ENCODE measurements around the gene COL13A1.

Gene COL13A1

DNA sequence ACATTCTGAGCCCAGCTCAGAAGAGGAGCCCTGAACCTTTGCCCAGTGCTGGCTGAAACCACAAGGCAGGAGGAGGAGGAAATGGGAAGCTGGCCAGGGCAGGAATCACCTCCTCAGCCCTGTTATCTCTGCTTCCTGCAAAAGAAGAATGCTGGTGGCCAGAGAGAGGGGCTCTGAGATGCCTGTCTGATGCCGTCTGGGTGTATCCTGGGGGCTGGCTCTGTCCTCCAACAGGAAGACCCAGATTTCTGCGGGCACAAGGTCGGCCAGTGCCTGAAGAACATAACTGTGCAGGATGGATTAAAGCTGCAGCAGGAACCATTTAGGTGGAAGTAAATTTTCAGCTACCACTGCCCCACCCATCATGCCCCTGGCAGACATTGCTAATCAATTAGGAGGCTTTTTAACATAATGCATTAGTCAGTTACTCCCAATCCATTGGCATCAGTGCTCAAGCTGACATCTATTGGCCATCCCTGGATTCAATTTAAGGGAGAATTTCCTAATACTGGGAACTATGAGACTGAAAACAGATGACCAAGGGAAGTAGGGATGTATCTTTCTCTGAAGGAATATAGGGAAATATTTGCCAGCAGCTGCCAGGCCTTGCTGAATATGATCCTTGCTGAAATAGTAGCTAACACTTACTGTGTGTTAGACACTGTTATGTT is 67.7 kb downstream of the COL13A1 start:
- no peak for DNase-seq

DNA sequence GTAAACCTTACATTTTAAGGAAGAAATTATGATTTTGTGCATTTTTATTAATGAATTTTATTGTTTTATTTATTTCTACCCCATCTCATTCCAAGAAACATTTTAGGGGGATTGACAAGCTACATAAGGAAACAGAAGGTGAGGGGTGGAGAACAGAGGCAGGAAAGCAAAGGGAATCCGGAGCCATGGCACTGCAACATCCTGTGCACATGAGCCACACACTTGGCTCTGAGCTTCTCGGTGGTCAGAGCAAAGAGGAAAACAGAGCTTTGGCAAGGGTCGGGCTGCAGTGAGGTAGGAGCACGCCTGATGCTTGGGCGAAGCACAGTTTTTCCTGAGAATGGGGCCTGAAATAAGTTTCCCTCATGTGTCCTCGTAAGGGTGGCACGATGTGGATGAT is 68.9 kb downstream of the COL13A1 start:
- DNase-seq = no peak

GRCh38 chr10:69871074-69871473 is 69.4 kb downstream of the COL13A1 start:
- DNase-seq = no peak

DNA sequence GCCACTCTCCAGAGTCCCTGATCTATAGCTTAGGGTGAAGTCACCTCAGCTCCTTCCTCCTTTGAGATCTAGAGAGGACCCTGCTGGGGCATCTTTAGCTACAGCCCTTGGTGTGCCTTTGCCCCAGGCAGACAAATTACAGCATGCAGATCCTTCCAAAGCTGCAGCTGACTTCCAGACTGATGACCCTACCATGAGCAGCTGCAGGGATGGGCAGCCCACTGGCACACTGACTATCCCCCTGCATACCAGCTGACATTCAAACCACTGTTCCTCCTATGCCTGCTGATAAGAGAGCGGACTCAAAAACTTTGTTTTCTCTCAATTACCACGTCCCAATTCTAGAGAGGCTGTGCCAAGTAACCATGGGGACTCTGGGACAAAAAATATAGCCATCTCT is 70.6 kb downstream of the COL13A1 start:
- DNase-seq = no peak

- DNase-seq = no peak
These were observed 71.5 kb downstream of the COL13A1 start for GRCh38 chr10:69873135-69873639.

GRCh38 chr10:69874449-69874848 is 72.7 kb downstream of the COL13A1 start:
- no peak for DNase-seq

DNA sequence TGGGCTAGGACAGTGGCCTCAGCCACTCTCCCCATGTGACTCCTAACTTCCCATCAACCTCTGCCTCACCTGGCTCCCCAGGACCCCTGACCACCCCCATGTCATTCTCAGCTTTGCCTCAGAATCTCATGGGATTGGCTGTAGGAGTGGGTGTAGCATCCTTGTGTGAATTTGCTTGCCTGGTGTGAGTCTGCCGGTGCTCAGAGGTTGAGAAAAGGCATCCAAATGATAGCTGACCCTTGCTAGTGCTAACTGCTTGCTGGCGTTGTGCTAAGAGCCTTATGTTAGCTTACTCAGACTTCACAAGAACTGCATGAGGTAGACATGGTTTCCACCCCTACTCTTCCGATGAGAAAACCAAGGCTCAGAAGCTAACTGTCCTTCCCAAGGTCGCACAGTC is 74.2 kb downstream of the COL13A1 start:
- DNase-seq = no peak

DNA sequence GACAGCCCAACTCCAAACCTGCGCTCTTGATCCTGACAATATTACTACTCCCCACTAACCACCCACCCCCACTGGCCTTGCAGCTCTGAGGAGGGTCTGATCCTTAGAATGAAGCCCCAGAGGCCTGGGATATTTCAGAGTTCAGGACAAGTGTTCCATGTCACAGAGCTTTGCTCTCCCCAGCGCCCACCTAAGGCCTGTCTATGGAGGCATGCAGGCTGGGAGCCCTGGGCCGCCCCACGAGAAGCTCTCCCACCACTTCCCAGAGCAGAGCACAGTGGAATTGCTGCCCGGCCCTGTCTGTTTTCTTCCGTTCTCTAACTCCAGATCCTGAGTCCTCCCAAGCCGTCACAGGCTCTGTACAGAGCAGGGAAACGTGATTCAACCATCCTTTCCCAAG is 74.6 kb downstream of the COL13A1 start:
- no peak for DNase-seq

DNA sequence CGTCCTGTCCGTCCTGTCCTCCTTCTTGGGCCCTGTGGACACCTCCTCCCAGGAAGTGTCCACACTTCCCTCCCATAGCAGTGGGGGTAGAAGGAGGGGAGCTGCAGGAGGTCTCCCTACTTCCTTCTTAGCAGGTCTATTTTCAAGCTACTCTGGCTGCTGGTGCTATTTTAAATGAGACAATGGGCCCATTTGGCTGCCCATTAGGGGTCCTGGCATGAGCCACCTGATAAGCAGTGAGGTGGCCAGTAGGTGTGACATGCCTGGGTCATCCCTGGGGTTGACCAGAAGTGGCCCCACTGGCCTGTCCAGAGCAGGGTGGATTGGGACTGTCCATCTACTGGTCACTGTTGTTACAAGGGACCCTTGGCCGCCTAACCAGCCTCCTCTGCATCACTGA is 75.2 kb downstream of the COL13A1 start:
- DNase-seq = no peak

- no peak for DNase-seq
These were observed 76.3 kb downstream of the COL13A1 start for GRCh38 chr10:69878038-69878437.

- DNase-seq = no peak
These were observed 77.2 kb downstream of the COL13A1 start for GRCh38 chr10:69878951-69879350.

- no peak for DNase-seq
These were observed 78.0 kb downstream of the COL13A1 start for GRCh38 chr10:69879634-69880257.

DNA sequence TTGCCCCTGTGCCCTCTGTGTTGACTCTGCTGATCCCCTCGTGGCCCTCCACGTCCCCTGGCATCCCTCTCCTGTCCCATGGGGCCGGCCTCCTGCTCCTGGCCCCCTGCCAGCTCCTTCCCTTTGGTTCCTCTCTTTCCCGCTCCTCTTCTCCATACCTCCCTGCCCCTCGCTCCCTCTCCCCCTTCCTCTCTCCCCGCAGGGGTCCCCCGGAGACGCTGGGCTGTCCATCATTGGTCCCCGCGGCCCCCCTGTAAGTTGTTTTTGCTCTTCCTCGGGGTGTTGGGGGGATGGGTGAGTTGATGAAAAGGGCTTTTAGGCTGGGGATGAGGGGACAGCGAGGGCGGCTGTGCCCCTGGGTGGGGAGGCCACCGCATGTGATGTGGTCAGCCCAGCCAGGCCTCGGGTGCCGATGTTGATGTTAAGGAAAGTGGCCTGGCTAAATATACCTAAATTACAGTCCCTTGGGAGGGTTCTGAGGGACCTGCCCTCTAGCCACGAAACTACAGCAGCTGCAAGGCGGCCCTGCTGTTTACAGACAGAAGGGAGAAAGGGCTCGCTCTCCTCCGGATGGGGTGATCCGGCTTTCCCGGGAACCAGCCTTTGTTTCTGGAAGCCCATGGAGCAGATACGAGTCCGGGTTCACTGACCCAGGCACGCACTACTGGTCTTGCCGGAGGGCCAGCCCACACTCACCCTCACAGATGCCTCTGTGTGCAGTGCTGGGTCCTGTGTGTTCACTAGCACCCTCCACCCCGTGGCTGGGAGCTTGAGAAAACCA is 78.8 kb downstream of the COL13A1 start:
- DNase-seq = no peak

DNA sequence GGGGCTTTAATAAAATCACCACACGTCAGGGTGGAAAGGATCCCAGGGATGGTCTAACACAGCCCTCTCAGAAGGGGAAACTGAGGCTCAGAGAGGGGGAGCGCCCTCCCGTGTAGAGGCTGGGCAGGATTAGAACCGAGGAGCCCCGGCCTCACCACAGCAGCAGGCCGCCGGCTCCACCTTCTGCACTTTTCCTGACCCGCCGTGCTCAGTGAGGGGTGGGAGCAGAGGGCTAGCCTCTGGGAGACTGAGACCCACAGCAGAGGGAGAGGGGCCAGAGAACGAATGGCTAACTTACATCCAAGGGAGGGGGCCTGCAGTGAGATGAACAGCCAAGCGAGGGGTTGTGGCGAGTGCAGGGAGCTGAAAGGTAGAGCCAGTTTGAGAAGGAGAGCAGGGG is 79.5 kb downstream of the COL13A1 start:
- no peak for DNase-seq

- no peak for DNase-seq
These were observed 81.8 kb downstream of the COL13A1 start for GRCh38 chr10:69883310-69884023.

DNA sequence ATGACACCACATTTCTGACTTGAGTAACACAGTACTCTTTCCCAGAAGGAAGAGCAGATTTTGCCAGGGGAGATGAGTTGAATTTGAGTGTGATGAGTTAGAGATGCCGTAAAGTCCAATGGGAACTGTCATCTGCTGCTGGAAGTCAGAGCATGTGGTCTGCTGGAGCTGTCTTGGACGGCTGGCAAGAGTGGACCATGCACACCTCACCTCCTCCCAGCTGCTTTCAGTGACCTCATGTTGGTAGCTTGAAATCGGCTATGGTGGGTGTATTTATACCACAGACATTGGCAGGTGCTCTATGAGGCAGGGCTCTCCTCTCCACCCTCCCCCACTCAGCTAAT is 82.3 kb downstream of the COL13A1 start:
- no peak for DNase-seq

DNA sequence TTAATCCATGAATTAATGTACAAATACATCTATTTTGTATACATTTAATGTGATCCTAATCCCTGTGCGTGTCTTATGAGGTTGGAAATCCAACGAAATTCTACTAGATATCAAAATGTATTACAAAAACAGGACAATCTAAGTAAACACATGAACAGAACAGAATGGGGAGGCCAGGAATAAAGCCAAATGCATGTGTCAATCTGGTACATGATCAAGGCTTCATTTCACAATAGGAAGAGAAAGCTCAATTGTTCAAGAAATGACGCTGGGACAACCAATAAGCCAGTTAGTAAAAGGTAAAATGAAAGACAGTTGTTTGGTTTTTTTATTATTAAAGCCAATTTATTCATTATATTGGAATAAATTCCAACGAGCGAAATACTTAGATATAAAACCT is 83.0 kb downstream of the COL13A1 start:
- no peak for DNase-seq

GRCh38 chr10:69885379-69886013 is 83.8 kb downstream of the COL13A1 start:
- no peak for DNase-seq

DNA sequence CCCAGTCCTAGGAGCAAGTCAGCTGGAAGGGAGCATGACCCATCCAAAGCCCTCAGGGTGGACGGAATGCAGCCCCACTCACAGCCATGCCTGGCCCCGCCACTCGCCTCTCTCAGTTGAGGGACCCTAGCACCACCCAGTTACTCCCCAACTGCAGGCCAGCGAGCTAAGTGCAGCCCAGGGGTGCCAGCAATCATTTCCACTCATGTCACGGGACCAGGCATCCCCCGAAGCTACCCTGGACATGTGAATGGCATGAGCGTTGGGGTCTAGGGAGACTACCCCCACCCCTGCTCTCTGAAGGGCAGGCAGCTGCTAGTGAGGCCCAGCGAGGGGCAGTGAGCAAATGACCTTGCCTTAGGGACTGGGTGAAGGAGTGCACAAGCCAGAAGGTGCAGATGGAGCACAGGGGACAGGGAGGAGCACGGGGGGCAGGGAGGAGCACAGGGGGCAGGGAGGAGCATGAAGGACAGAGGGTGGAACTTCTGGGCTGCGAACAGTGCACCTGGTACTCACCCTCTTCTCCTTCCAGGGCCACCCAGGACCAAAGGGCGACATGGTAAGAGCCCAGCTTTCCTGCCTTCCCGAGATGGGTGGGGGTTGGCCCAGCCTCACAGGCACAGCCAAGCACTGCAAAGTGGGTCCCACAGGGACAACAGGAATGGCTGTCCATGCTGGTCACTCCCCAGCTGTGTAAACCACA is 87.3 kb downstream of the COL13A1 start:
- no peak for DNase-seq

- no peak for DNase-seq
These were observed 88.5 kb downstream of the COL13A1 start for GRCh38 chr10:69890065-69890847.

DNA sequence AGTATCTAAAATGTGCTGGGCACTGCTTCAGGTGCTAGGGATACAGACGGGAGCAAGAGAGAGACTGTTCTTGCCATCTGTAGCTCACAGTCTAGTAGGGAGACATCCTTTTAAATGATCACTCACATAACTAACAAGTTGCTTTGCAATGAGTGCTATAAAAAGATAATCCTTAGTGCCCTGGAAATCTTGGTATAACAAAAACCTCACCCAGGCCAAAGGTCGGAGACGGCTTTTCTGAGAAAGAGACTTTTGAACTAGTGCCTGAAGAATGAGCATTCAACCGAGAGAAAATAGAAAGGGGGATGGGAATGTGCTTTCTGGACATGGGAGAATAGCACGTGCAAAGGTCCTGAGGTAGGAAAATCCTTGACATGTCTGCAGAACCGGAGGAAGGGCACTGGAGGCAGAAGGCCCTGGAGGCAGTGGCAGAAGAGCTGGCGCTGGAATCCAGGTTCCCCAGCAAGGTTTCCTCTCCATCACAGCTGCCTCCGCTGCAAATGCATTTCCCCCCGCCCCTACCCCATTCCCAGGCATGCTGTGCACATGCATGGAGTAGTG is 89.4 kb downstream of the COL13A1 start:
- no peak for DNase-seq
